ENCODE data around the gene FRAS1. TPM values are rescaled to one million over a fixed set of nuclear protein-coding genes. Genes with fewer than 3 reads are reported as not detected.
A peak's percentile ranks its signal among the peaks of the same experiment; 100 is the strongest.

FRAS1 gene
- total and polyA plus RNA-seq, 4 donors, result 0.08 to 1.4 (median 0.87) TPM; not detected in 1

DNA sequence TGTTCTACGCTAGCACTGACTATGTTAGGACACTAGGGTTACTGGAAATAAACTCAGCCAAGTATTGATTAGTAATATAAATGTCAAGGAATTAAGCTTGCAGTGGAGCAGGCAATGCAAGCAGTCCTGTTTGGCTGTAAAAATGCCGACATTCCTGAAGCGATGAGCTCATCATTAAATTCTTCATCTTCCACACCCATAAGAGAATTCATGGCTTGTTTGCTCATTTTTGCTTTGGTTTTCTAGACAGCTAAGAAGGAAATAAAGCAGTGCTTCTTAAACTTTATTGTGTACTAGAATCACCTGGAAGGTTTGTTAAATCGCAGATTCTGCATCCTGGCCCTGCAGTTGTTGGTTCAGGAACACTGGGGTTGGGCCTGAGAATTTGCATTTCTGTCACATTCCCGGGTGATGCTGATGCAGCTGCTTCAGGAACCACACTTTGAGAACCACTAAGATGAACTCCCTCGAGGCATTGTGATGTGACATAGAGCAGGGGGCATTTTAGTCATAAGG, 512.2 kb downstream of the FRAS1 start:
- Histone ChIP-seq H3K4me3 (ENCODE audit: low read length in 2 of 2) (no peak overlapping the region), H3K36me3 (ENCODE audit: control insufficient read depth in 1 of 2, insufficient read depth in 2 of 2, low read length in 1 of 2) (no peaks in the 10 kb centered on the region), H3K4me1 (ENCODE audit: control insufficient read depth in 1 of 2, insufficient read depth in 2 of 2, low read length in 2 of 2) (peaks cover 0 to 3% of the 10 kb centered on the region in 2 donors), H3K27me3 (ENCODE audit: control insufficient read depth in 1 of 2, insufficient read depth in 2 of 2, low read length in 1 of 2) (no peaks in the 10 kb centered on the region), H3K9me3 (ENCODE audit: control insufficient read depth, low read length) (no peaks in the 10 kb centered on the region), H3K27ac (ENCODE audit: low read depth in 1 of 2, low read length in 2 of 2) (peak overlapping the region in 1 of 2 donors; percentile 33)
- no peak for DNase-seq
- WGBS, 2 donors, result 28 to 34% methylated on average over 6 of the region's 6 CpGs
- peak; percentile 59 for ATAC-seq (ENCODE audit: low FRiP score)
- intact Hi-C loops (cut with DNase I), result no loop called here

DNA sequence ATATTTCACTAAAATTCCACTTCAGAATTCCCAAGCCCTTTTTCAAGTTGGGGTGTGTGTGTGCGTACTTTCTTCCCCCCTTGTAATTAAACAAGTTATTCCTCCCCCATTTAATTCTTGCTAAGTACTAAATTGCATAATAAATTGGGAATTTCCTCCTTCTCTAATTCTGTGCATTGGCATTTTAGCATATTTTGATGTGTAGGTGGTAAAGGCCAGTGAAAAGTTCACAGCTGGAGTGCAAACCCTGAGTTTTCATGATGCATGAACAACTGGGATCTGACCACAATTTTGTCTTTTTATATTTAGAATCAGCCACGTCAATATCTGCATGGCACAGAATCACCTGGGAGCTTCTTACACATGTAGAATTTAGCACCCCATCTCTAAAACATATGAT, 513.0 kb downstream of the FRAS1 start:
- H3K27ac ChIP-seq (ENCODE audit: low read depth in 1 of 2, low read length in 2 of 2), result no peak overlapping the region
- 76 to 78% methylated on average over 2 of the region's 2 CpGs for WGBS, 2 donors

DNA sequence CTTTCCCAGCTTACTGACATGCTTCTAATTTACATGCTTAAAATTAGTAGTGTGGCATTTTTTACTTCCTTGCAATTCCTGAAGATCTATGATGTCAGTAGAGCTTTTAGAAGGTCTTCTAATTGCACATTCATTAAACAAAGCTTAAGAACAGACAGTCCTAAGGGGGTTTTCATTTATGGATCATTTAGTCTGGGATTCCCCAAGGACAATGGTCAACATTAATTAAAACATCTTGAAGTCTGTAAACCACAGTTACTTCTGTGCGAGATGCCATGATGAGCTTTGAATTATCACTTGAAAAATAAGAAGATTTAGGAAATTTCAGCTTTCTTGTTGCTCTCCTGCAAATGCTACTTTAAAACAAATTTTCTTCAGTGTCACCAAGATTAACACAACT, 514.7 kb downstream of the FRAS1 start:
- ATAC-seq (ENCODE audit: low FRiP score) (no peak), DNase-seq (no peak)
- Histone ChIP-seq H3K4me3 (ENCODE audit: low read length in 2 of 2) (no peak overlapping the region), H3K4me1 (ENCODE audit: control insufficient read depth in 1 of 2, insufficient read depth in 2 of 2, low read length in 2 of 2) (no peaks in the 10 kb centered on the region), H3K27ac (ENCODE audit: low read depth in 1 of 2, low read length in 2 of 2) (no peak overlapping the region), H3K9me3 (ENCODE audit: control insufficient read depth, low read length) (no peaks in the 10 kb centered on the region), H3K27me3 (ENCODE audit: control insufficient read depth in 1 of 2, insufficient read depth in 2 of 2, low read length in 1 of 2) (no peaks in the 10 kb centered on the region), H3K36me3 (ENCODE audit: control insufficient read depth in 1 of 2, insufficient read depth in 2 of 2, low read length in 1 of 2) (no peaks in the 10 kb centered on the region)
- WGBS, 2 donors, result 96 to 98% methylated on average over 1 of the region's 1 CpG
- intact Hi-C loops (cut with DNase I), result loop anchor here in 1 of 2 donors (10.0 kb wide), 1 partner anchor 1833 kb away; no protein-coding TSS in a partner anchor

More for the DNA sequence above, 513.0 kb downstream of the FRAS1 start:
- intact Hi-C loops (cut with DNase I), result loop anchor here in 1 of 2 donors (10.0 kb wide), 1 partner anchor 1835 kb away; no protein-coding TSS in a partner anchor
- Histone ChIP-seq H3K4me1 (ENCODE audit: control insufficient read depth in 1 of 2, insufficient read depth in 2 of 2, low read length in 2 of 2) (peaks cover 0 to 3% of the 10 kb centered on the region in 2 donors), H3K9me3 (ENCODE audit: control insufficient read depth, low read length) (no peaks in the 10 kb centered on the region), H3K36me3 (ENCODE audit: control insufficient read depth in 1 of 2, insufficient read depth in 2 of 2, low read length in 1 of 2) (no peaks in the 10 kb centered on the region), H3K27me3 (ENCODE audit: control insufficient read depth in 1 of 2, insufficient read depth in 2 of 2, low read length in 1 of 2) (no peaks in the 10 kb centered on the region), H3K4me3 (ENCODE audit: low read length in 2 of 2) (no peak overlapping the region)
- no peak for DNase-seq
- ATAC-seq (ENCODE audit: low FRiP score), result no peak

DNA sequence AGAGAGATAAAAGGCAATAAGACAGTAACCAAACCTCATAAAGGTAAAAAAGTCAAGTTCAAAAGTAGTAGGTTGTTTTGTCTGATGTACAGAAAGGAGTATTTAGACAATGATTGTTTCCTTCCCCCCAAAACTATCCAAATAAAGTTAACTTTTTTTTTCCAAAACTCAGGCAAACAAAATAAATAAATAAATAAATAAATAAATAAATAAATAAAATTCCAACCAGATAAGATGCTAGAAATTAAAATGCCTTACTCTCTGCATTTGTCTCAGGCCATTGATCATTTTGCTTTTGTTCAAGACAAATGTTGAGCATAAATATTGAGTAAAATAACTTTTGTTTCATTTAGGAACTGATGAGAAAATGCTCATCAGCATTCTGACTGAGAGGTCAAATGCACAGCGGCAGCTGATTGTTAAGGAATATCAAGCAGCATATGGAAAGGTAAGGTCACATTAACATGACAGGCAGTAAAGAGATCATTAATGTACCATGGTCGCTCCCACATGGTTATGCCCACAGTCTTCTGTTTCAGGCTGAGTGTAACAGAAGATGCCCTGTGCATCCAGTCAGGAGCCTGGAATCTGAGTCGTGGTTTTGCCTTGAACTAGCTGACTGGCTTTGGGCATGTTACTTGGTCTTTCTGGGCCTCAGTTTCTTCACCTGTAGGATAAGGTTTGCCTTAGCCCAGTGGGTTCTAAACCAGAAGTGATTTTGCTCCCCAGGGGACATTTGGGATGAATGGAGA, 521.7 kb downstream of the FRAS1 start:
- 97 to 98% methylated on average over 3 of the region's 3 CpGs for WGBS, 2 donors
- peaks cover 0 to 2% of the 10 kb centered on the region in 2 donors for H3K36me3 ChIP-seq (ENCODE audit: control insufficient read depth in 1 of 2, insufficient read depth in 2 of 2, low read length in 1 of 2)
- no peak for ATAC-seq (ENCODE audit: low FRiP score)

DNA sequence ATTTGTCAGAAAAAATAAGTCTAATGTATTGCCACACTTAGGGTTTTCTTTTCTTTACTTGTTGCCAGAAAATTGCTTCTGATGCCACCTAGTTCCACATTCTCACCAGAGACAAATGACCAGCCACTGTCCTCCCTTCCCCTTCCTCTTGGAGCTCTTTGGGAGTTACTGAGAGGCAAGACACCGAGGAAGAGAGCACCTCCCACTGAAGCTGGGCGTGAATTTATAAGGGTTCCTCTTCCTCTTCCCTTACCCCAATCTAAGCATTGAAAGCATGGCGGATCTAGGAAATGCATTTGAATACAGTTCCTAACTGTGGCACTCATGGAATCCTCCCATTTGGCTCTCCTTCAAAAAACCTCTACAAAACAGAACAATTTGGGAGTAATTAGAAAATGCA, 524.5 kb downstream of the FRAS1 start:
- H3K27ac ChIP-seq (ENCODE audit: low read depth in 1 of 2, low read length in 2 of 2), result no peak overlapping the region
- peak in 1 of 2 donors; percentile 64 for DNase-seq
- no peak for ATAC-seq (ENCODE audit: low FRiP score)
- no peaks in the 10 kb centered on the region for H3K9me3 ChIP-seq (ENCODE audit: control insufficient read depth, low read length)
- intact Hi-C loops (cut with DNase I), result no loop called here
- no peak overlapping the region for H3K4me3 ChIP-seq (ENCODE audit: low read length in 2 of 2)
- H3K4me1 ChIP-seq (ENCODE audit: control insufficient read depth in 1 of 2, insufficient read depth in 2 of 2, low read length in 2 of 2), result no peaks in the 10 kb centered on the region
- peaks cover 0 to 2% of the 10 kb centered on the region in 2 donors for H3K36me3 ChIP-seq (ENCODE audit: control insufficient read depth in 1 of 2, insufficient read depth in 2 of 2, low read length in 1 of 2)
- WGBS, 2 donors, result 84 to 89% methylated on average over 3 of the region's 3 CpGs
- H3K27me3 ChIP-seq (ENCODE audit: control insufficient read depth in 1 of 2, insufficient read depth in 2 of 2, low read length in 1 of 2), result no peaks in the 10 kb centered on the region

More for the DNA sequence above, 521.7 kb downstream of the FRAS1 start:
- no peak overlapping the region for H3K27ac ChIP-seq (ENCODE audit: low read depth in 1 of 2, low read length in 2 of 2)
- no peaks in the 10 kb centered on the region for H3K4me1 ChIP-seq (ENCODE audit: control insufficient read depth in 1 of 2, insufficient read depth in 2 of 2, low read length in 2 of 2)
- no peak for DNase-seq
- H3K4me3 ChIP-seq (ENCODE audit: low read length in 2 of 2), result no peak overlapping the region
- no peaks in the 10 kb centered on the region for H3K27me3 ChIP-seq (ENCODE audit: control insufficient read depth in 1 of 2, insufficient read depth in 2 of 2, low read length in 1 of 2)
- intact Hi-C loops (cut with DNase I), result loop anchor here in 1 of 2 donors (10.0 kb wide), 1 partner anchor 1826 kb away; no protein-coding TSS in a partner anchor
- H3K9me3 ChIP-seq (ENCODE audit: control insufficient read depth, low read length), result no peaks in the 10 kb centered on the region

DNA sequence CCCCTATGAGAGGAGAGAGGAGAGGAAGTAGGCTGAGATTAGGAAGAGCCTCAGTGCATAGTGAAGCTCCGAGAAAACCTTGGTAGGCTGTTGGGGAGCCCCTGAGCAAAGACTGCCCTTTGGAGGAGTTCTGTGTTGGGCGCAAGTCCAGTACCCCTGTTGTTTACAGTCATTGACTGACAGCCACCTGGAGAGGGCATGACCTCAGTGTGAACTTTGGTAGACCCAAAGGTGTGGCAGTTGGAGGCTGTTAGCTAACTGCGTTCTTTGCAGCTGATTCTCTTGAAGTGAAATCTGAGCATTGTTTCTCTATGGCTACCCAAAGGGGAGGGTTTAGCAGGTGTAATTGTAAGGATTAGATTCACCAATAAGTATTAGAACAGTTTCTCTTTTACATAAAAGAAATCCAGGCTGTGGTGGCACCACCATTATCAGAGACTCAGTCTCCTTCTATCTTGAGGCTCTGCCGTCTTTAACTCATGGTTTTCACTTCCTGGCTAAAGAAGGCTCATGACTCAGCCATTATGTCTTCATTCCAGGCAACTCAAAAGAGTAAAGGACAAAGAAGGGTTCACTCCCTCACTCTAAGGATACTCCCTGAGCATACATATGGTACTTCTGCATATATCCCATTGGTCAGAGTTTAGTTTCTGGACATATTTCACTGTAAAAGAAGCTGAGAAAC, 527.9 kb downstream of the FRAS1 start:
- Histone ChIP-seq H3K27ac (ENCODE audit: low read depth in 1 of 2, low read length in 2 of 2) (no peak overlapping the region), H3K27me3 (ENCODE audit: control insufficient read depth in 1 of 2, insufficient read depth in 2 of 2, low read length in 1 of 2) (no peaks in the 10 kb centered on the region), H3K4me3 (ENCODE audit: low read length in 2 of 2) (no peak overlapping the region), H3K36me3 (ENCODE audit: control insufficient read depth in 1 of 2, insufficient read depth in 2 of 2, low read length in 1 of 2) (peaks cover 0 to 2% of the 10 kb centered on the region in 2 donors), H3K9me3 (ENCODE audit: control insufficient read depth, low read length) (no peaks in the 10 kb centered on the region), H3K4me1 (ENCODE audit: control insufficient read depth in 1 of 2, insufficient read depth in 2 of 2, low read length in 2 of 2) (no peaks in the 10 kb centered on the region)
- 95 to 97% methylated on average over 4 of the region's 4 CpGs for WGBS, 2 donors
- intact Hi-C loops (cut with DNase I), result no loop called here
- ATAC-seq (ENCODE audit: low FRiP score), result no peak
- no peak for DNase-seq

DNA sequence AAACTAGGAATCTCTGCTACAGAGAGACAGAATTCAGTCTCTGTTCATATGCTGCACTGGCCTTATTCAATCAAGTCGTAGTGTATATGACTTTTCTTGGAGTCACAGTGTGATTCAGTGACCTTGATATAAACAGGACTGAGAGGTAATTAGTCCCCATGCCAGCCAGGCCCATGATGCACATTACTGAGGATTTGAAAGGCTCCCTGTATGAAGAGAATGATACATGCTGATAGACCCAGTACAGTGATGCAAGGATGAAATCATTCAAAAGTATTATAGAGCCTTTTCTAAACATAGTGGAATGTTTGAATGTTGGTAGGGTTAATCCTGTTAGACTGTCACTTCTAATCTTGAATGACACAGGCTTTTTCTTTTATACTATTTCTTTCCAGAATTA, 528.5 kb downstream of the FRAS1 start:
- DNase-seq (no peak), ATAC-seq (ENCODE audit: low FRiP score) (no peak)
- intact Hi-C loops (cut with DNase I), result no loop called here
- Histone ChIP-seq H3K27ac (ENCODE audit: low read depth in 1 of 2, low read length in 2 of 2) (no peak overlapping the region), H3K36me3 (ENCODE audit: control insufficient read depth in 1 of 2, insufficient read depth in 2 of 2, low read length in 1 of 2) (peaks cover 0 to 2% of the 10 kb centered on the region in 2 donors), H3K27me3 (ENCODE audit: control insufficient read depth in 1 of 2, insufficient read depth in 2 of 2, low read length in 1 of 2) (no peaks in the 10 kb centered on the region), H3K4me1 (ENCODE audit: control insufficient read depth in 1 of 2, insufficient read depth in 2 of 2, low read length in 2 of 2) (no peaks in the 10 kb centered on the region), H3K9me3 (ENCODE audit: control insufficient read depth, low read length) (no peaks in the 10 kb centered on the region), H3K4me3 (ENCODE audit: low read length in 2 of 2) (no peak overlapping the region)
- WGBS, 2 donors, result 0 to 52% methylated on average over 1 of the region's 1 CpG

DNA sequence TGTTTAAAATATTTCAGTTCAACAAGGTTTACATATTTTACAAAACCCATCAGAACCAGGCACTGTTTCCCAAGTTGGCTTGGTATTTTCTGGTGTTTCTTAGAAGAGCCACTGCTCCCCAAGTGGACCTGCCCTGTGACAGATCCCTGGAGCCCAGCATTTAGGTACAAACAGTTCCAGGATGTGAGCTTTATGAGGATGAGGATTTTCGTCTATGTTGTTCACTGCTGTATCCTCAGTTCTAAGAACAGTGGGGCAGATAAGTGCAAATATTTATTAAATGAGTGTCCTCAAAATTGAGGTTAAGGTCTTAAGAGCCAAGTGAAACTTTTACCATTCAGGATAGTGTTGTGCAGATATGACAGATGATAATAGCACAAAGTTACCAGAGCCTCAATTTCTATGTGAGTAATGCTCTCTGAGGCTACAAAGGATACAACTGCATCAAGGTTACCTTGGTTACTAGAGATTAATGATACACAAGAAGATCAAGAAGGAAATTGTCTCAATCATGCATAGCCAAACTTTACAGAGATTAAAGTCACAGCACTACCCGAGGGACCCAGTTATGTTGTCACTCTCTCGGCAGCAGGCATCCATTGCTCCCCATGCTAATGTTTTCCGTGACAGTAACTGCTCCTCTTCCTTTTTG, 531.9 kb downstream of the FRAS1 start:
- 66 to 68% methylated on average over 4 of the region's 4 CpGs for WGBS, 2 donors
- Histone ChIP-seq H3K27ac (ENCODE audit: low read depth in 1 of 2, low read length in 2 of 2) (no peak overlapping the region), H3K27me3 (ENCODE audit: control insufficient read depth in 1 of 2, insufficient read depth in 2 of 2, low read length in 1 of 2) (no peaks in the 10 kb centered on the region), H3K36me3 (ENCODE audit: control insufficient read depth in 1 of 2, insufficient read depth in 2 of 2, low read length in 1 of 2) (no peaks in the 10 kb centered on the region), H3K9me3 (ENCODE audit: control insufficient read depth, low read length) (no peaks in the 10 kb centered on the region), H3K4me1 (ENCODE audit: control insufficient read depth in 1 of 2, insufficient read depth in 2 of 2, low read length in 2 of 2) (no peaks in the 10 kb centered on the region), H3K4me3 (ENCODE audit: low read length in 2 of 2) (no peak overlapping the region)
- intact Hi-C loops (cut with DNase I), result no loop called here
- ATAC-seq (ENCODE audit: low FRiP score) (no peak), DNase-seq (no peak)

Measured in aorta (tissue), 5 donors.